Glutamatergic neuron (in vitro differentiated cells): ENCODE data around the gene RASGEF1C. TPM values are rescaled to one million over a fixed set of nuclear protein-coding genes. Genes with fewer than 3 reads are reported as not detected.

Experiments
- DNase-seq: peaks from one replicate; pipeline ENCODE4 v3.0.0; 2022
- H3K27ac Mint-ChIP-seq: one replicate; pipeline ENCODE4 v1.8.0; 2020; ENCODE audit warnings: mild to moderate bottlenecking, mixed read lengths, inconsistent platforms; ENCODE audit not compliant: unreplicated experiment
- H3K27me3 Mint-ChIP-seq: one replicate; pipeline ENCODE4 v1.8.0; 2020; ENCODE audit warnings: mild to moderate bottlenecking, moderate library complexity, mixed read lengths, inconsistent platforms; ENCODE audit not compliant: unreplicated experiment
- H3K36me3 Mint-ChIP-seq: one replicate; pipeline ENCODE4 v1.8.0; 2020; ENCODE audit warnings: mild to moderate bottlenecking, mixed read lengths, inconsistent platforms; ENCODE audit not compliant: unreplicated experiment
- H3K4me1 Mint-ChIP-seq: one replicate; pipeline ENCODE4 v1.8.0; 2020; ENCODE audit warnings: mild to moderate bottlenecking, low read depth, mixed read lengths, inconsistent platforms; ENCODE audit not compliant: unreplicated experiment
- H3K4me3 Mint-ChIP-seq: one replicate; pipeline ENCODE4 v1.8.0; 2020; ENCODE audit warnings: mild to moderate bottlenecking, mixed read lengths, inconsistent platforms; ENCODE audit not compliant: unreplicated experiment
- H3K9me3 Mint-ChIP-seq: one replicate; pipeline ENCODE4 v1.8.0; 2020; ENCODE audit warnings: mild to moderate bottlenecking, moderate library complexity, mixed read lengths, inconsistent platforms; ENCODE audit not compliant: unreplicated experiment
- CTCF ChIP-seq: fragments of 200-600 bp; sonication (generic); IDR thresholded peaks from one replicate; pipeline ENCODE4 v1.5.0; 2021; ENCODE audit not compliant: partially characterized antibody, unreplicated experiment
- total RNA-seq: library from RNA; stranded (reverse); fragmentation: NEBNext Ultra II Directional; extraction: Animal tissue kit (Norgen Biotek cat#: 25700); gene quantifications from one replicate; pipeline ENCODE4 v1.2.1, GENCODE V29; 2021; ENCODE audit not compliant: unreplicated experiment

RASGEF1C gene
- total RNA-seq, 1 donor from 2014 or later: 21.1 TPM

- peak within 1 kb of the TSS; percentile 98 for H3K4me3 Mint-ChIP-seq
- TF ChIP-seq CTCF: no peak
These were observed 137.3 kb downstream of the RASGEF1C start, which contains the start of gene RNF130 for GRCh38 chr5:180071531-180072255. RNF130 (minus strand) TSS chr5:180071759; CDS start chr5:180071702, 57 bp downstream.

DNA sequence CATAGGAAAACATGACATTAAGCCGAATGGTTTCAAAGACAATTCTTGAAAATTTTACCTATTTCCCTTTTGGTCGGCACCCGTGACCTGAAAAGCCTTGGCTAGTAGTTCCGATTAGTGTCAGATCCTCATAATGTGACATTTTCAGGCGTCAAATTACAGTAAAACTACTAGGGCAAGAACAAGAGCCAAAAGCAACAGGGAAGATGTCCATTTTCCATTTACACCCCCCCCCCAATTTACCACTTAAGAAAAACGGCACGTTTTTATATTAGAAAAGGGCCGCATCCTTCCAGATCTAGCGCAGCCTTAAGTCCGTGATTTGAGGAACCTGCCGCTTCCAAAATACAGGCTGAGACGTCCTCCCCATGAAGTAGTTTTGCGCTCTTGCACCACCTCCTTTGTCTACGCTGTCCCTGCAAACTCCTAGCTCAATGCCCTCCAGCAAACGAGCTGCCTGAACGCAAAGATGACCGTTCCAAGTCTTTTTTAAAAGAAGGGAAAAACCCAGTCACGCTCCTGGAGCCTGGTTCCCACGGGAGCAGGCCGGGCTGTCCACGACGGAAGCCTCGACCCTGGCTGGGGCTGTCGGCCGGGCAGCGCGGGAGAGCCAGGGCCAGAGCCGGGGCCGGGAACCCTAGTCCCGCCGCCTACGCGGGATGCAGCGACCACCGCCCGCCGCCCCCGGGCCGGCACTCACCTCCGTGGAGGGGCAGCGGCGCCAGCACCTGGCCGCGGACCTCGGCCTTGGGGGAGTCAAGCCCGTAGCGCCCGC lies 138.1 kb downstream of the RASGEF1C start:
- Mint-ChIP-seq H3K27me3 (peaks cover 12% of the 10 kb centered on the region), H3K27ac (peak overlapping the region; percentile 97), H3K4me1 (peaks cover 20% of the 10 kb centered on the region), H3K4me3 (peak overlapping the region; percentile 98), H3K9me3 (peaks cover 20% of the 10 kb centered on the region), H3K36me3 (peaks cover 12% of the 10 kb centered on the region)
- no peak for TF ChIP-seq CTCF
- peak; percentile 77 for DNase-seq

More at GRCh38 chr5:180071531-180072255, 137.3 kb downstream of the RASGEF1C start, which contains the start of gene RNF130:
- Mint-ChIP-seq H3K9me3 (peaks cover 20% of the 10 kb centered on the region), H3K27ac (peak within 1 kb of the TSS; percentile 97), H3K4me1 (peaks cover 20% of the 10 kb centered on the region), H3K27me3 (peaks cover 12% of the 10 kb centered on the region), H3K36me3 (peaks cover 12% of the 10 kb centered on the region)
- DNase-seq: peak; percentile 97

GRCh38 chr5:180069589-180070247 lies 139.3 kb downstream of the RASGEF1C start:
- peaks cover 12% of the 10 kb centered on the region for H3K36me3 Mint-ChIP-seq
- H3K27me3 Mint-ChIP-seq: peaks cover 12% of the 10 kb centered on the region
- no peak for TF ChIP-seq CTCF
- H3K27ac Mint-ChIP-seq: peak overlapping the region; percentile 97
- H3K4me1 Mint-ChIP-seq: peaks cover 20% of the 10 kb centered on the region
- no peak for DNase-seq
- H3K9me3 Mint-ChIP-seq: peaks cover 18% of the 10 kb centered on the region
- H3K4me3 Mint-ChIP-seq: peak overlapping the region; percentile 98

GRCh38 chr5:180068519-180069090 lies 140.4 kb downstream of the RASGEF1C start:
- H3K4me3 Mint-ChIP-seq: peak overlapping the region; percentile 98
- no peak overlapping the region for H3K27ac Mint-ChIP-seq
- peaks cover 20% of the 10 kb centered on the region for H3K4me1 Mint-ChIP-seq
- H3K36me3 Mint-ChIP-seq: peaks cover 11% of the 10 kb centered on the region
- H3K9me3 Mint-ChIP-seq: peaks cover 14% of the 10 kb centered on the region
- peaks cover 12% of the 10 kb centered on the region for H3K27me3 Mint-ChIP-seq
- no peak for TF ChIP-seq CTCF
- DNase-seq: no peak
